NCI-H82 (cell line): ENCODE data around the gene APBB2.

Experiments used
- DNase-seq: peaks from one replicate; lab custom pipeline; 2025; lab: John Stamatoyannopoulos, UW

Gene APBB2

GRCh38 chr4:41189666-41190065, 24.7 kb downstream of the APBB2 start:
- no peak for DNase-seq

- no peak for DNase-seq
Observed at GRCh38 chr4:41189076-41189475, 25.3 kb downstream of the APBB2 start.

GRCh38 chr4:41185614-41186592, 28.4 kb downstream of the APBB2 start:
- DNase-seq, result no peak

GRCh38 chr4:41184009-41184408, 30.3 kb downstream of the APBB2 start:
- DNase-seq, result no peak

- DNase-seq, result no peak
Observed at GRCh38 chr4:41183021-41183553, 31.3 kb downstream of the APBB2 start.

- no peak for DNase-seq
Observed at GRCh38 chr4:41181037-41181436, 33.3 kb downstream of the APBB2 start.

- no peak for DNase-seq
Observed at GRCh38 chr4:41179498-41180195, 34.7 kb downstream of the APBB2 start.

- DNase-seq, result no peak
Observed at GRCh38 chr4:41178372-41179370, 35.7 kb downstream of the APBB2 start.

- no peak for DNase-seq
Observed at GRCh38 chr4:41177016-41177415, 37.3 kb downstream of the APBB2 start.

- no peak for DNase-seq
Observed at GRCh38 chr4:41176340-41176739, 38.0 kb downstream of the APBB2 start.

- DNase-seq, result no peak
Observed at GRCh38 chr4:41175794-41176193, 38.5 kb downstream of the APBB2 start.

GRCh38 chr4:41174444-41174843, 39.9 kb downstream of the APBB2 start:
- DNase-seq, result no peak

GRCh38 chr4:41172786-41173185, 41.6 kb downstream of the APBB2 start:
- DNase-seq, result no peak

- DNase-seq, result no peak
Observed at GRCh38 chr4:41169256-41169800, 45.0 kb downstream of the APBB2 start.

- DNase-seq, result no peak
Observed at GRCh38 chr4:41167191-41167590, 47.2 kb downstream of the APBB2 start.

- no peak for DNase-seq
Observed at GRCh38 chr4:41164405-41164804, 49.9 kb downstream of the APBB2 start.

GRCh38 chr4:41161355-41161754, 53.0 kb downstream of the APBB2 start:
- DNase-seq, result no peak

GRCh38 chr4:41160856-41161255, 53.5 kb downstream of the APBB2 start:
- DNase-seq, result peak; percentile 66

GRCh38 chr4:41160012-41160789, 54.1 kb downstream of the APBB2 start:
- peak; percentile 33 for DNase-seq

GRCh38 chr4:41158756-41159155, 55.6 kb downstream of the APBB2 start:
- DNase-seq, result no peak

GRCh38 chr4:41158274-41158673, 56.1 kb downstream of the APBB2 start:
- no peak for DNase-seq
